Activated CD4-positive, CD25-positive, alpha-beta regulatory T cell treated with anti-CD3 and anti-CD28 coated beads, Interleukin-2, amount 50 U/mL, for 16 hours (primary cell): ENCODE data around the gene DHCR24.

ENCODE experiments used
- DNase-seq: peaks from one replicate; pipeline ENCODE4 v3.0.0-alpha.2; 2020; ENCODE audit warnings: low read depth, low spot score

Gene DHCR24

DNA sequence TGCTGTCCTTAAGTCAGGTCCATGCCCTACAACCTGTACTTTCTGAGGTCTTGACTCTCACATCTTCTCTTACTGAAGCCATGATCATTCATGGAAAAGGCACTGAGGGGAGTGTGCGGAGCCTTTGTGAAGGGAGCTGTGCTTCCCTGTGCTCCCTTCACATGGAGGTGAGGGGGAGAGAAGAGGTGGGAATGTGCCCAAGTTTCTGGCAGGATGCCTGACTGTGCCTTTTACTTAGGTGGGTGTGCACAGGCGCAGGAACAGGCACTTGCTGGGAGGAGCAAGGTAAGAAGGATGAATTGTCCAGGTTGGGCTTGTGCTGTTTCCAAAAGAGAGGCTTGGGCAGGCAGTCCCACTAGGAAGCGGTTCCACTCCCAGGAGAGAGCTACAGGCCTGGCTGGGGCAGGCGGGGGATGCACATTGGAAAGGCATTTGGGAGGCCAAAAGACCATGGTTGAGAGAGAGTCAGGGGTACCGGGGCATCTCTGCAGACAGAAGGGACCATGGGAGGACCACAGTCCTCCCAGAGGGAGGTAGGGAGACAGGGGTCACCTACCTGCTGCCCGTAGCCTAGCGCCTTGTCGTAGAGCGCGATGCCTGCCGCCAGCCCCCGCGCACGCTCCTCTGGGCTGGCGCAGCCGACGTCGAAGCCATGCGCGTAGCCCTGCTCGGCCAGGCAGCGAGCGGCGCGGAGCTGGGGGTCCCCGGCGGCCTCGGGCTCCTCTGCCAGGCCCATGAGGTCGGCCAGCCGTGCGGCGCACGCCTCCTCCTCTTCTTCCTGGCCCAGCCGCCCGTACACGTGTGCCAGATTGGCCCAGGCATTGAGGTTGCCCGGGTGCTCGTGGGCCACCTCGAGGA lies 86.7 kb downstream of the DHCR24 start:
- no peak for DNase-seq
